Fibroblast of the aortic adventitia (primary cell): ENCODE data around the gene WDR33. TPM values are rescaled to one million over a fixed set of nuclear protein-coding genes. Genes with fewer than 3 reads are reported as not detected.

Experiments used
- DNase-seq: peaks from one replicate; pipeline ENCODE4 v3.0.0-alpha.2; 2010; ENCODE audit warnings: low read depth
- H3K4me3 ChIP-seq: 2 replicates; pipeline ENCODE4 v1.5.1; 2011; ENCODE audit warnings: low read depth, mild to moderate bottlenecking, control low read depth, low read length, moderate library complexity
- small RNA-seq: library from RNA; depleted of rRNA; stranded (forward); fragments of <200 nt; gene quantifications from one replicate; pipeline ENCODE3, GENCODE V24; 2012
- total RNA-seq: library from RNA; depleted of rRNA; stranded (reverse); fragments of >200 nt; gene quantifications from 2 replicates; pipeline ENCODE4 v1.2.3, GENCODE V29; 2012; ENCODE audit warnings: low replicate concordance
- TF ChIP-seq, protein P1 (sequence below): IDR thresholded peaks from 2 replicates; pipeline ENCODE4 v1.5.1; 2011; ENCODE audit warnings: mild to moderate bottlenecking, low read length, control low read depth, inconsistent platforms; ENCODE audit not compliant: insufficient read depth

The WDR33 gene
- total RNA-seq, 1 donor: 34.4 TPM

DNA sequence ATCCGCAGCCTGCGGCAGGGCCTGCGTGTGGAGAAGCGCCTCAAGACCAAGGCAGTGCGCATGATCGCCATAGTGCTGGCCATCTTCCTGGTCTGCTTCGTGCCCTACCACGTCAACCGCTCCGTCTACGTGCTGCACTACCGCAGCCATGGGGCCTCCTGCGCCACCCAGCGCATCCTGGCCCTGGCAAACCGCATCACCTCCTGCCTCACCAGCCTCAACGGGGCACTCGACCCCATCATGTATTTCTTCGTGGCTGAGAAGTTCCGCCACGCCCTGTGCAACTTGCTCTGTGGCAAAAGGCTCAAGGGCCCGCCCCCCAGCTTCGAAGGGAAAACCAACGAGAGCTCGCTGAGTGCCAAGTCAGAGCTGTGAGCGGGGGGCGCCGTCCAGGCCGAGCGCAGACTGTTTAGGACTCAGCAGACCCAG, 159.6 kb downstream of the WDR33 start:
- DNase-seq: no peak
- TF ChIP-seq, protein P1, sequence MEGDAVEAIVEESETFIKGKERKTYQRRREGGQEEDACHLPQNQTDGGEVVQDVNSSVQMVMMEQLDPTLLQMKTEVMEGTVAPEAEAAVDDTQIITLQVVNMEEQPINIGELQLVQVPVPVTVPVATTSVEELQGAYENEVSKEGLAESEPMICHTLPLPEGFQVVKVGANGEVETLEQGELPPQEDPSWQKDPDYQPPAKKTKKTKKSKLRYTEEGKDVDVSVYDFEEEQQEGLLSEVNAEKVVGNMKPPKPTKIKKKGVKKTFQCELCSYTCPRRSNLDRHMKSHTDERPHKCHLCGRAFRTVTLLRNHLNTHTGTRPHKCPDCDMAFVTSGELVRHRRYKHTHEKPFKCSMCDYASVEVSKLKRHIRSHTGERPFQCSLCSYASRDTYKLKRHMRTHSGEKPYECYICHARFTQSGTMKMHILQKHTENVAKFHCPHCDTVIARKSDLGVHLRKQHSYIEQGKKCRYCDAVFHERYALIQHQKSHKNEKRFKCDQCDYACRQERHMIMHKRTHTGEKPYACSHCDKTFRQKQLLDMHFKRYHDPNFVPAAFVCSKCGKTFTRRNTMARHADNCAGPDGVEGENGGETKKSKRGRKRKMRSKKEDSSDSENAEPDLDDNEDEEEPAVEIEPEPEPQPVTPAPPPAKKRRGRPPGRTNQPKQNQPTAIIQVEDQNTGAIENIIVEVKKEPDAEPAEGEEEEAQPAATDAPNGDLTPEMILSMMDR: no peak
- no peak overlapping the region for H3K4me3 ChIP-seq

Small RNA genes within 50 kb of the gene (small RNA-seq; reads per million reads assigned to genes)
- gene RF00017: not detected
- gene RF00019: not detected
- not detected for gene RNU6-395P
- 1.7 reads per million, percentile 61 among the genes with 10 or more reads in this experiment for gene RNY4P7

Other genes starting within 250 kb of the WDR33 start
- gene GPR17, start 165.0 kb downstream of the WDR33 start, total RNA-seq: not detected in 2 replicates
- gene LIMS2, start 135.6 kb downstream of the WDR33 start, total RNA-seq: 7.8 and 11.3 TPM in 2 replicates
- 3.5 and 7.0 TPM in 2 replicates for gene SFT2D3, start 109.7 kb downstream of the WDR33 start, total RNA-seq
- 10.9 and 24.7 TPM in 2 replicates for gene POLR2D, start 47.0 kb upstream of the WDR33 start, total RNA-seq
- 7.6 and 12.4 TPM in 2 replicates for gene AMMECR1L, start 74.8 kb upstream of the WDR33 start, total RNA-seq
- gene SAP130, start 216.9 kb upstream of the WDR33 start, total RNA-seq: 3.5 and 15.2 TPM in 2 replicates